Uterus (tissue), 4 donors: ENCODE measurements around the gene SIAH1. TPM values are rescaled to one million over a fixed set of nuclear protein-coding genes. Genes with fewer than 3 reads are reported as not detected.

Source experiments
- DNase-seq, 2 donors: peaks; one replicate each; pipeline ENCODE4 v3.0.0-alpha.2; 2019 to 2020
- H3K27ac ChIP-seq, 2 donors: fragments of 200-600 bp; sonication (generic); 1 replicate in 1 of 2; 2 replicates in 1 of 2; pipeline ENCODE4 v1.5.1; 2016 to 2018
- H3K27me3 ChIP-seq, 2 donors: fragments of 200-600 bp; sonication (generic); one replicate each; pipeline ENCODE4 v1.5.1; 2018 to 2019; ENCODE audit warnings: control low read depth in 1 of 2
- H3K36me3 ChIP-seq, 2 donors: fragments of 200-600 bp; sonication (generic); one replicate each; pipeline ENCODE4 v1.5.1; 2019; ENCODE audit warnings: control low read depth in 1 of 2
- H3K4me1 ChIP-seq, 2 donors: fragments of 200-600 bp; sonication (generic); one replicate each; pipeline ENCODE4 v1.5.1; 2018 to 2019; ENCODE audit warnings: control low read depth in 1 of 2
- H3K4me3 ChIP-seq, 2 donors: fragments of 200-600 bp; sonication (generic); 1 replicate in 1 of 2; 2 replicates in 1 of 2; pipeline ENCODE4 v1.5.1; 2018 to 2019; ENCODE audit warnings: mild to moderate bottlenecking in 1 of 2
- H3K9me3 ChIP-seq, 2 donors: fragments of 200-600 bp; sonication (generic); one replicate each; pipeline ENCODE4 v1.5.1; 2019; ENCODE audit warnings: control low read depth in 1 of 2
- CTCF ChIP-seq, 4 experiments: fragments of 200-600 bp in 2 of 4; fragments of 450-650 bp in 2 of 4; sonication (generic) in 2 of 4; IDR thresholded peaks; one replicate each; pipeline ENCODE4 v1.5.1; 2016 to 2019; ENCODE audit warnings: antibody characterized with exemption in 4 of 4, mild to moderate bottlenecking in 2 of 4, moderate library complexity in 1 of 4
- POLR2A ChIP-seq, 2 donors: fragments of 450-650 bp; IDR thresholded peaks; one replicate each; pipeline ENCODE4 v1.6.1; 2016; ENCODE audit warnings: antibody characterized with exemption in 2 of 2, mild to moderate bottlenecking in 1 of 2, moderate library complexity in 1 of 2
- intact Hi-C: fragments of 100-400 bp; cut with DNase I; formaldehyde crosslinking; loops from one replicate; pipeline ENCODE4 v1.15.1; 2023; ENCODE audit warnings: low total_unique reads
- total RNA-seq, 4 donors: library from RNA; depleted of rRNA in 3 of 4; stranded (reverse); fragments of >200 nt in 3 of 4; gene quantifications; one replicate each; pipeline versions ENCODE4 v1.1.0 to v1.2.4, GENCODE V29; 2014 to 2023
- donor health status: DM: yes; HTN: yes; CAD: no.

SIAH1 gene
- total RNA-seq, 4 donors from 2014 or later = 28.2 to 79.4 (median 41.6) TPM

DNA sequence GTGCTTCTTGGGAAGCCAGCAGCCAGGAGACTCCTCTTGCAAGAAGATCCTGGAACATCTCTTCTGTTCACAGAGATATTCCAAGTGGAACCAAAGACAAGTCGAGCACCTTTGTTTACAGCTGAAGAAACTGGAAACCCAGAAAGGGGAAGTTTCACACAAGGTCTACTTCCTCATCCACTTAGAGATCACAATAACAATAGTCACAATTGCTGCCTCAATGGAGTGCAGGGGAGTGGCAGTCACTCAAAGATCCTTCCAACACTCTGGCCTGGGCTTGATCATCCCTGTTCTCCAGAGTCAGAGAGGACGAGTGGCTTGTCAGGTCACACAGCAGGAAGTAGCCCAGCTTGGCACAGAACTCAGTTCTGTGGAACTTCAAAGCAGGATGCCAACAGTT, 46.9 kb upstream of the SIAH1 start:
- Histone ChIP-seq H3K36me3 (no peaks in the 10 kb centered on the region), H3K4me3 (no peak overlapping the region), H3K4me1 (no peaks in the 10 kb centered on the region), H3K27ac (no peak overlapping the region), H3K27me3 (no peaks in the 10 kb centered on the region), H3K9me3 (no peaks in the 10 kb centered on the region)
- no peak for DNase-seq
- TF ChIP-seq POLR2A (IDR thresholded peaks at IDR 0.05) = no peak
- no peak for TF ChIP-seq CTCF (IDR thresholded peaks at IDR 0.05)
- intact Hi-C loops = no loop called here

- Histone ChIP-seq H3K4me3 (no peak overlapping the region), H3K9me3 (no peaks in the 10 kb centered on the region), H3K36me3 (no peaks in the 10 kb centered on the region), H3K27me3 (no peaks in the 10 kb centered on the region), H3K27ac (no peak overlapping the region), H3K4me1 (no peaks in the 10 kb centered on the region)
- no peak for TF ChIP-seq POLR2A (IDR thresholded peaks at IDR 0.05)
- no peak for TF ChIP-seq CTCF (IDR thresholded peaks at IDR 0.05)
- DNase-seq = no peak
- intact Hi-C loops = no loop called here
These were observed 45.7 kb upstream of the SIAH1 start for GRCh38 chr16:48430890-48431289.

DNA sequence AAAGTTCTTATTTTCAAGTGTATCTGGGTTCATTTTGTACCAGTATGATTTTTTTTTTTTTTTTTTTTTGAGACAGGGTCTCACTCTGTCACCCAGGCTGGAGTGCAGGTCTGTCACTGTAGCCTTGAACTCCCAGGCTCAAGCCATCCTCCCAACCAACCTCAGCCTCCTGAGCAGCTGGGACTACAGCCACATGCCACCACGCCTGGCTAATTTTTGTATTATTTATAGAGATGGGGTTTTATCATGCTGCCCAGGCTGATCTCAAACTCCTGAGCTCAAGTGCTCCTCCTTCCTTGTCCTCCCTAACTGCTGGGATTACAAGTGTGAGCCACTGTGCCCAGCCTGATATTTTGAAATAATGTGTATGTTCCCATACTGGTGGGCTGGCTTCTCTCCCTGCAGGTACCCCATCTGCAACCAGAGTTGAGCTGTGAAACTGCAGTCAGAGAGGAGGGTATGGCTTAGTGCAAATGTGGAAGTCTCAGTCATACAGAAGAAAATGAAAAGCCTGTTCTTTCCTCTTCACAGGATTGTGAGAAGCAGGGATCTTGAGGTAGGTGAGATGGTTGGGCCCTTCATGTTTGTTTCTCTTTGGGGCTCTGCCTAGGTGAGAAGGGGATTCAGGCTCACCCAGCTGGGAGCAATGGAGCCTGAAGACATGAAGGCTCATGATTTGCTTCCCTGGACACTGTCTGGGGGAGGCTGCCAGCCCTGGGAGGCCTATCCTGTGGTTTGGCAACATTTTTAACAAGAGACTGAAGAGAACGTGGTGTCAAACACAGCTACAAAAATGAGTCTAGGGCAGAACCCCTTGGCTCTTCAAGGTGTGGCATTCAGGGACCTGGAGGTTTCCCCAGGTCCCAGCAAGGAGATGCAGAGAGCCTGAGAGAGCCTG, 41.3 kb upstream of the SIAH1 start:
- Histone ChIP-seq H3K36me3 (no peaks in the 10 kb centered on the region), H3K4me3 (no peak overlapping the region), H3K4me1 (no peaks in the 10 kb centered on the region), H3K27ac (no peak overlapping the region), H3K27me3 (no peaks in the 10 kb centered on the region), H3K9me3 (no peaks in the 10 kb centered on the region)
- DNase-seq = no peak
- intact Hi-C loops = no loop called here
- TF ChIP-seq CTCF (IDR thresholded peaks at IDR 0.05) (no peak), POLR2A (IDR thresholded peaks at IDR 0.05) (no peak)

GRCh38 chr16:48422537-48422936, 37.3 kb upstream of the SIAH1 start:
- H3K9me3 ChIP-seq = no peaks in the 10 kb centered on the region
- no peak overlapping the region for H3K4me3 ChIP-seq
- no peak for DNase-seq
- intact Hi-C loops = no loop called here
- H3K36me3 ChIP-seq = no peaks in the 10 kb centered on the region
- no peaks in the 10 kb centered on the region for H3K4me1 ChIP-seq
- no peaks in the 10 kb centered on the region for H3K27me3 ChIP-seq
- H3K27ac ChIP-seq = no peak overlapping the region
- TF ChIP-seq CTCF (IDR thresholded peaks at IDR 0.05) = no peak

GRCh38 chr16:48421741-48422140, 36.5 kb upstream of the SIAH1 start:
- Histone ChIP-seq H3K4me1 (no peaks in the 10 kb centered on the region), H3K27ac (no peak overlapping the region), H3K9me3 (no peaks in the 10 kb centered on the region), H3K36me3 (no peaks in the 10 kb centered on the region), H3K27me3 (no peaks in the 10 kb centered on the region), H3K4me3 (no peak overlapping the region)
- TF ChIP-seq CTCF (IDR thresholded peaks at IDR 0.05) (no peak), POLR2A (IDR thresholded peaks at IDR 0.05) (no peak)
- intact Hi-C loops = no loop called here
- DNase-seq = no peak
